ENCODE results near the gene MS4A2. TPM values are rescaled to one million over a fixed set of nuclear protein-coding genes. Genes with fewer than 3 reads are reported as not detected.
"Not testable (repeated sequence)": the region's sequence is repeated elsewhere in the genome, so short reads cannot be mapped to it uniquely, and the experiment has no call there.

MS4A2 gene
- not detected in 2 replicates for total RNA-seq (2014; rRNA removed; shearing (Covaris generic))

DNA sequence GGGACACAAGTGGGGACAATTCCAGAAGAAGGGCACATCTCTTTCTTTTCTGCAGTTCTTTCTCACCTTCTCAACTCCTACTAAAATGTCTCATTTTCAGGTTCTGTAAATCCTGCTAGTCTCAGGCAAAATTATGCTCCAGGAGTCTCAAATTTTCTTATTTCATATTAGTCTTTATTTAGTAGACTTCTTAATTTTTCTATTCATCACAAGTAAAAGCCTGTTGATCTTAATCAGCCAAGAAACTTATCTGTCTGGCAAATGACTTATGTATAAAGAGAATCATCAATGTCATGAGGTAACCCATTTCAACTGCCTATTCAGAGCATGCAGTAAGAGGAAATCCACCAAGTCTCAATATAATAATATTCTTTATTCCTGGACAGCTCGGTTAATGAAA lies at the start of gene MS4A2:
Gene MS4A2, plus strand, starts transcription at position 301 of the 400 bp plus-strand sequence. CDS start 102 bp downstream, outside the sequence.
- DNase-seq (ENCODE audit: low spot score) = no peak

DNA sequence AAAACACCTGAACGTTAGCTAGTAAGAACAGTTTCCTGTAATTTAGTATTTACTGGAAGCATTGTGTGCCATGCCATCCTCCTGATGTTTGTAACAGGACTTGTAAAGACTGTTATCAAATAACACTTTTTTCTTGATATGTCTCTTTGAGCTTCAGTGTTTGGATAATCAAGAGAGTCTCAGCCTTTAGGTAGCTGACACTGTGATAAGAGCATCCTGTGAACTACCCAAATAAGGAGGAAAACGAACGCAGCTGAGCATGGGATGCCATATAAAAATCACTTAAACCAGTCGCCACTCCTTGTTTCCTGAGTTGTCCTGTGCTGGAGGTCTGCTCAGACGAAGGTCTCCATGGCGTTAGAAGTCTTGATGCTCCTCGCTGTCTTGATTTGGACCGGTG lies 48.4 kb upstream of the MS4A2 start, which contains the start of gene OOSP2:
Gene OOSP2, plus strand, starts transcription at position 301 of the 400 bp plus-strand sequence. Its CDS starts 51 bp downstream, at position 352.
- no peak for DNase-seq (ENCODE audit: low spot score)

DNA sequence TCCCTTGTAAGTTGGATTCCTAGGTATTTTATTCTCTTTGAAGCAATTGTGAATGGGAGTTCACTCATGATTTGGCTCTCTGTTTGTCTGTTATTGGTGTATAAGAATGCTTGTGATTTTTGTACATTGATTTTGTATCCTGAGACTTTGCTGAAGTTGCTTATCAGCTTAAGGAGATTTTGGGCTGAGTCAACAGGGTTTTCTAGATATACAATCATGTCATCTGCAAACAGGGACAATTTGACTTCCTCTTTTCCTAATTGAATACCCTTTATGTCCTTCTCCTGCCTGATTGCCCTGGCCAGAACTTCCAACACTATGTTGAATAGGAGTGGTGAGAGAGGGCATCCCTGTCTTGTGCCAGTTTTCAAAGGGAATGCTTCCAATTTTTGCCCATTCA lies 38.0 kb upstream of the MS4A2 start:
- DNase-seq (ENCODE audit: low spot score) = not testable (repeated sequence)

DNA sequence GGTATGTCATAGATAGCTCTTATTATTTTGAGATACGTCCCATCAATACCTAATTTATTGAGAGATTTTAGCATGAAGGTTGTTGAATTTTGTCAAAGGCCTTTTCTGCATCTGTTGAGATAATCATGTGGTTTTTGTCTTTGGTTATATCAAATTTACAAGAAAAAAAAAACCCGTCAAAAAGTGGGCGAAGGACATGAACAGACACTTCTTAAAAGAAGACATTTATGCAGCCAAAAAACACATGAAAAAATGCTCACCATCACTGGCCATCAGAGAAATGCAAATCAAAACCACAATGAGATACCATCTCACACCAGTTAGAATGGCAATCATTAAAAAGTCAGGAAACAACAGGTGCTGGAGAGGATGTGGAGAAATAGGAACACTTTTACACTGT lies 37.6 kb upstream of the MS4A2 start:
- not testable (repeated sequence) for DNase-seq (ENCODE audit: low spot score)

DNA sequence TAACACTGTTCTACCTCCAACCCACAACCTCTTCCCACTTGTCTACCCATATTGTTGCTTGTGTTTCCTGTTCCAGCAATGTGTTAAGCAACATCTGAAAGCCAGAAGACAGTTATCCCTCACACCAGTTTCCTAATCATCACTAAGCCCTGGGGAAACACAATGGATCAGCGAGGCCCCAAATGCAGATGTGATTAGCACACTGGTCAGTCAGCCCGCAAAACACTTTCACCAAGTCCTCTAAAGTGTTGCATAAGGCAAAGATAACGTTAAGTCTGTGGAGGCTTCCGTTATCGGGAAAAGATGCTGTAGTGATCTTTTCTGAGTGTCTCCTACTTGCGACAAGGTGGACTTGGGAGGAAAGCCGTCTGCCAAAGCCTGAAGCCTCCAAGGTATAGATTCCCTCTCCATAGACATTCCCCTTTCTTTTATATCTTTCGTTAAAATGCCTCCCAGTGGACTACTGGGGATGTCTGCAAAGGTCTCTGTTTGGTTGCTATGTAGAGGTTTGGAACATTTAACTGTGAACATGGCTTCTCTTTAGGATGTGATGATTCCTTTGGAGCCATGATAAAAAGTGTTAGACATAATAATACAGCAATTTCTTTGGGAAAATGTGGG lies 32.0 kb upstream of the MS4A2 start, which contains the start of gene MS4A3:
Gene MS4A3, plus strand, starts transcription at position 317 of the 621 bp plus-strand sequence. CDS start 4,496 bp downstream, outside the sequence.
- no peak for DNase-seq (ENCODE audit: low spot score)

DNA sequence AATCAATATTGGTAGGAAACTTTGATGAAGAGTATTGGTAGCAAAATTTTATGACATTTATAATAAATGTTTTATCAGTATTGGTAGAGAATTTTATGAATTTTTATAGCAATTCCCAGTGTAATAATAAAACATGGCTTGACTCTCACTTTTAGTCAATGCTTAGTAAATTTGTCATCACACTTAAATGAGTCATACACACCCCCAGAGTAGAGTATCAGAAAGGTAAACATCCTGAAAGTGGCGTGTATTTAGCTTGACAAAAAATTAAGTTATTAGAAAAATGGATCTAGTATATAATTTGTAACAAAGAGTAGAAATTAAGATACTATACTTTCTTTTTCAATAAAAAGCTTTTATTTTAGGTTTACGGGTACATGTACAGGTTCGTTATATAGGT lies 29.4 kb upstream of the MS4A2 start:
- no peak for DNase-seq (ENCODE audit: low spot score)

DNA sequence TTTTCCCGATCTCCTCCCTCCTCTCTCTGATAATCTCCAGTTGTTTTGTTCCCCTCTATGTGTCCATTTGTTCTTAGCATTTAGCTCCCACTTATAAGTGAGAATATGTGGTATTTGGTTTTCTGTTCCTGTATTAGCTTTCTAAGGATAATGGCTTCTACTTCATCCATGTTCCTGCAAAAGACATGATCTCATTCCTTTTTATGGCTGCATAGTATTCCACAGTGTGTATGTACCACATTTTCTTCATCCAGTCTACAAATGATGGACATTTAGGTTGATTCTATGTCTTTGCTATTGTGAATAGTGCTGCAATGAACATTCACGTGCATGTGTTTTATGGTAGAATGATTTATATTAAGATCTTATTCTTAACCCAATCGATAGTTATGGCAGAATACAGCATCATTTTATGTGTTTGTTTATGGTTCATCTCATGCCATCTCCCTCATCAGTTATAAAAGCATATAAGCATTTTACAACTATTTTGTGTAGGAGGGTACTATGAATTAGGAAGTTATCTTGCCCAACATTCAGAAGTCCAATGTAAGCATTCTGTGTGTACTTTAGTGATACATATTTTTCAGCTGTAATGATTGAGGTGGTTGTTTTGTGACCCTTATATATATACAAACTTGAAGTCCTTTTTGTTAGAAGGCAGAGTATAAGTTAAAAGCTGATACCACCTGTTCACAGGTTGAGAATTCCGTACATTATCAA lies 28.8 kb upstream of the MS4A2 start:
- no peak for DNase-seq (ENCODE audit: low spot score)

DNA sequence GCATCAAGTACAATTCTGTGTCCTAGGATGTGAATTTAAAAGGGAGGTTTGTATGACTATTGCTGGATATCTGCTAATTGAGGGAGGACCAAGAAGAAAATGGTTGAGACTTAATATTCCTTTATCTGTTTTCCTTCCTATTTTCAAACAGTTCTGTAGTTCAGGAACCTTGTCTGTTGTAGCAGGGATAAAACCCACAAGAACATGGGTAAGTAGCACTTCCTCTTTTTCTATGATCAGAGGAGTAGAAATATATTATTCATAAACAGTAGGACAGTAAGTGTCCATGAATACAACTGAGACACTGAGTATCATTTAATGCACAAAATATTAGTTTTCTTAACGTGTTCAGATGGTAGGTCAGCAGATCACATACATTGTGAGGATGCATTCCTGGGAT lies 24.4 kb upstream of the MS4A2 start:
- DNase-seq (ENCODE audit: low spot score) = no peak

DNA sequence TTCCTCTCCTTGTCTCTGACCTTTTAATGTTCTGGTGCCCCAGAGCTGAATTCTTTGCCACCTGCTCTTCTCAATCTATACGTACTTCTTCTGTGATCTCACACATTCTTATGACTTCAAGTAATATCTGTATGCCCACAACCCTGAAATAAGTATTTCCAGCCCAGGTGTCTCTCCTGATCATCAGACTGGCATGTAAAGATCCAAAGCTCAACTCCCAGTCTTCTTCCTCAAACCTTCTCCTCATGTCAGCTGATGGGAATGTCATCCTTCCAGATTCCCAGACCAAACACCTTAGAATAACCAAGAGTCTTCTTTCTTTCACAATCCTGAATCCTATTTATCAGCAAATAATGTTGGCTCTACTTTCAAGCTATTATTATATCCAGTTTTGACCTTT lies 22.7 kb upstream of the MS4A2 start:
- no peak for DNase-seq (ENCODE audit: low spot score)

DNA sequence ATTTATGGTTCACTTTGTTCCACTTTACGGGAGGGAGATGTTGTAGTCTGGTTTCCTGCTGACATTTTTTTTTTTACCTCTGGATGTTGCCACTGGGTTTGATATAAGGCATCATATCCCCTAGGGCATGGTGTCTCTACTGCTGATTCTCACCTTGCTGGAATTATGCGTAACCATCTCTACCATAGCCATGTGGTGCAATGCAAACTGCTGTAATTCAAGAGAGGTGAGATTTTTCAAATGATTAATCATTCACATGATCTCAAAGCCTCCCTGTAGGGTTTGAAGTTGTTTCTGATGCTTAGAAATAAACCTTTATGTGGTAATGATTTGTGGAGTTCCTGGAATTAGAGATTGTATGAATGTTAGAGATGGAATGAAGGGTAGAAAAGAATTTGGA lies 19.0 kb upstream of the MS4A2 start:
- no peak for DNase-seq (ENCODE audit: low spot score)

DNA sequence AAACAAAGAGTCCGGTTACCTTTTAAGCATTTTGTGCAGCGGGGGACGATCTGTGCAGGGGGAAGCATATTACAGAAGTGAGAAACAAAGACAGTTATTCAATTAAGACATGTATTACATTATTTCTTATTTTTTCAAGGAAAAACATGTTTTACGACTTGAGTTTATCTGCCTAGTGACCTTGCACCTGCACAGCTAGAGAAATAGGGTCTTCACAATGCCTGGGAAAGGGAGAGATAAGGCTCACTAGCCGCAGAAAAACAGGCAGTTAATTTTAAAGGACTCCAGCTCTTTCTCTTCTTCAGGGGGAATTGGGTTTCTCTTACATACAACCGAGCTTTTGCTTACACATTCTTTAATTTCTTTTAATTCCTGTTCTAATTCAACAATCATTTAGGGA lies 16.8 kb upstream of the MS4A2 start:
- not testable (repeated sequence) for DNase-seq (ENCODE audit: low spot score)

DNA sequence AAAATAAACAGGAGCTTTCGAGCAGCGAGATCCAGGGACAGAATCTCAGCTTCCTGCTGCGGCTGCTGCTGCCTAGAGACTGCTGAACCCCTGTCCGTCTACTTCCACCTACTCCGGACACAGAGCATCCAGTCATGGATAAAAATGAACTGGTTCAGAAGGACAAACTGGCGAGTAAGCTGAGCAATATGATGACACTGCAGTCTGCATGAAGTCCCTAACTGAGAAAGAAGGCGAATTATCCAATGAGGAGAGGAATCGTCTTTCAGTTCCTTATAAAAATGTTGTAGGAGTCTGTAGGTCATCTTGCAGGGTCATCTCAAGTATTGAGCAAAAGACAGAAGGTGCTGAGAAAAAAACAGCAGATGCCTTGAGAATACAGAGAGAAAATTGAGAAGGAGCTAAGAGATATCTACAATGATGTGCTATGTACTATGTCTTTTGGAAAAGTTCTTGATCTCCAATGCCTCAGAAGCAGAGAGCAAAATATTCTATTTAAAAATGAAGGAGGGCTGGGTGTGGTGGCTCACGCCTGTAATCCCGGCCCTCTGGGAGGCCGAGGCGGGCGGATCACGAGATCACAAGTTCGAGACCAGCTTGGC lies 11.1 kb upstream of the MS4A2 start:
- DNase-seq (ENCODE audit: low spot score) = no peak

DNA sequence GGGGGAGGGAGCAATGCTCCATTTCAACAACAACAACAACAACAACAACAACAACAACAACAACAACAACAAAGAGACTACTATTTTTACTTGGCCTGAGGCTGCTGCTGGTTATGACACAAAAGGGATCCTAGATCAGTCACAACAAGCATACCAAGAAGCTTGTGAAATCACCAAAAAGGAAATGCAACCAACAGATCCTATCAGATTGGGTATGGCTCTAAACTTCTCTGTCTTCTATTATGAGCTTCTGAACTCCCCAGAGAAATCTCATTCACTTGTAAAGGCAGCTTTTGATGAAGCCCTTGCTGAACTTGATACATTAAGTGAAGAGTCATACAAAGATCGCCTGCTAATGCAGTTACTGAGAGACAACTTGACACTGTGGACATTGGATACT lies 10.5 kb upstream of the MS4A2 start:
- no peak for DNase-seq (ENCODE audit: low spot score)

DNA sequence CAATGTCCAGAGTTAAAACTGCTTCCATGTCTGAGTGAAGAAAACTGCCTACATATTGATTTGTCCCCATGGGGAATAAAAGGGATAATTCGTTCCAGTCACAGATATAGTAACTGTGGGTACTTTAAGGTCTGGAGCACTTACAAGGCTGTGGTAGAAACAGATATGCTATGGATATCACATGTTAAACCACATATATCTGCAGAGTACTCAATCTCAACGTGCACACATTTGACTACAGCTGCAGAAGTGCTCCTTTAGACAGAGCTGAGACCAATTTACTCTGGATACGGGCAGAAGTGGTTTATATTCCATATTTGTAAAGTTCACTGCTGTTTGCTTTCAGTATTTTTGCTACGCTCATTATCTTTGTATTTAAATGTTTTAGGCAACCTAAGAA lies 9.7 kb upstream of the MS4A2 start:
- DNase-seq (ENCODE audit: low spot score) = no peak

DNA sequence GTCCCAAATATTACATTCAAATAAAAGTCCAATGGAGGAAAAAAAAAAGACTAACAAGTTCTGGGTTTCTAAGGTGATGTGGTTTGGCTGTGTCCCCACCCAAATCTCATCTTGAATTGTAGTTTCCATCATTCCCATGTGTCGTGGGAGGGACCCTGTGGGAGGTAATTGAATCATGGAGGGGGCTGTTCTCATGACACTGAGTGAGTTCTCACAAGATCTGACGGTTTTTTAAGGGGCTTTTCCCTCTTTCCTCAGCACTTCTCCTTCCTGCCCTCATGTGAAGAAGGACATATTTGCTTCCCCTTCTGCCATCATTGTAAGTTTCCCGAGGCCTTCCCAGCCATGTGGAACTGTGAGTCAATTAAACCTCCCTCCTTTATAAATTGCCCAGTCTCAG lies 7.9 kb upstream of the MS4A2 start:
- no peak for DNase-seq (ENCODE audit: low spot score)

DNA sequence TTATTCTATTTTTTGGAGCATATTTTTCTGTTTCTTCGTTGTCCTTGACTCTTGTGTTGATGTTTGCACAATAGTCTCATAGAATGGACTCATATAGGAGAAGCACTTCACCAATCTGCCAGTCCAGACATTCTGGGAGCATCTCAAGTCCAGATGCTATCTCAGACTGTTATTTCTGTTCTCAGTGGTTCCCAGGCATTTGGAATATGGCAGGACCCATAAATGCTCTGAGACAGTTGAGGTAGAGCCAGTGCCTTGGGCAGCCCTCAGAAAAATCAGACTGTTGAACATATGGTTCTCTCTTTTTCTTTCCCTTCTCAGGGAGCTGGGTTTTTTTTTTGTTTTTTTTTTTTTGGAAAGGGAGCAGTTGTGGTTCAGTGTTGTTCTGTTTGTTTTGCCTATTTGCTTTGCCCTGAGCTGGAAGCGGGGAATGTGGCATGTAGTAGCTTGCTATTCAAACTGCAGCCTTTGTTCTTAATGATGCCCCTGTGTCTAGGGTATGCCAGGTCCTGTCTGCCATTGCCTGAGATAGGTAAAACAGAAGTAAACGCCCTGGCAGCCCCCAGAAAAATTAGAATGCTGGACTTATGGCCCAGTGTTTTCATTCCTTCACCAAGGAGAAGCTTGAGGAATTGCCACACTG lies 3.7 kb upstream of the MS4A2 start:
- no peak for DNase-seq (ENCODE audit: low spot score)

DNA sequence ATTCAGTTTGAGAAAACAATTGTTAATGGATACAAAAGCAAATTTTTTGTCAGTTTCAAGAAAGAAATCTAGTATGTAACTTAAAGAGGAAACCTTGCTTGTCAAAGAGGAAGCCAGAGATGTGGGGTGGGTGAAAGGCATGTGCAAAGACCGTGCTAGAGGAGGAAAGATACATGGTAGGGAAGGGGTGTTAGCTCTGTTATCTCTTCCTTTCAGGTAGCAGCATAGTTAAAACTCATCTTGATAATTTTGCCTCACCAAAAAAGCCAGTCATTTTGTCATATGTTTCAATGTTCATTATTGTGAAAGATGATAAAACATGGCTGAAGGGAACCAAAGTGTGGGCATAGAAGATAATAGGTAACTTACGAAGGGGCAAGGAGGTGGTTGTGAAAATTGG lies 2.6 kb upstream of the MS4A2 start:
- no peak for DNase-seq (ENCODE audit: low spot score)

DNA sequence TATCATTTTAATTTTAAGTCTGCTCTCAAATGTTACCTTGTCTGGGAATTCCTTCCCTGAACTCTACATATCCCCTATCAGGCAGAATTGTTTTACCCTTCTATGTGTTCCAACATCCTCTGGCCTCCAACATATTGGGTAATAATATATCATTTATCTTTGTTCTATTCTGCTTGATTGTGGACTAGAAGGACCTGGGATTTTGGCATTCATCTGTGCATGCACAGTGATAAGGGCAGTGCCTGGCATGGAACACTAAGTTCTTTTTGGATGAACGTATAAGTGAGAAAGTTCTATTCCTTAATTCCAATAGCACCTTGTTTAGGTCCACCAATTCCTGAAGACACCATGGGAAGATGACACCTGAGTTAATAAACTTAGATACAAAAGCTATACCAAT lies 1.2 kb upstream of the MS4A2 start:
- no peak for DNase-seq (ENCODE audit: low spot score)

DNA sequence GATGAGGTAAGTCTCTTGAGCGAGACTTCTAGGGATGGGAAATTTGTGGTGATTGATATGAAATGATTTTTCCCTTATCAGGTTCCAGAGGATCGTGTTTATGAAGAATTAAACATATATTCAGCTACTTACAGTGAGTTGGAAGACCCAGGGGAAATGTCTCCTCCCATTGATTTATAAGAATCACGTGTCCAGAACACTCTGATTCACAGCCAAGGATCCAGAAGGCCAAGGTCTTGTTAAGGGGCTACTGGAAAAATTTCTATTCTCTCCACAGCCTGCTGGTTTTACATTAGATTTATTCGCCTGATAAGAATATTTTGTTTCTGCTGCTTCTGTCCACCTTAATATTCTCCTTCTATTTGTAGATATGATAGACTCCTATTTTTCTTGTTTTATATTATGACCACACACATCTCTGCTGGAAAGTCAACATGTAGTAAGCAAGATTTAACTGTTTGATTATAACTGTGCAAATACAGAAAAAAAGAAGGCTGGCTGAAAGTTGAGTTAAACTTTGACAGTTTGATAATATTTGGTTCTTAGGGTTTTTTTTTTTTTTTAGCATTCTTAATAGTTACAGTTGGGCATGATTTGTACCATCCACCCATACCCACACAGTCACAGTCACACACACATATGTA lies 7.1 kb downstream of the MS4A2 start:
- no peak for DNase-seq (ENCODE audit: low spot score)

DNA sequence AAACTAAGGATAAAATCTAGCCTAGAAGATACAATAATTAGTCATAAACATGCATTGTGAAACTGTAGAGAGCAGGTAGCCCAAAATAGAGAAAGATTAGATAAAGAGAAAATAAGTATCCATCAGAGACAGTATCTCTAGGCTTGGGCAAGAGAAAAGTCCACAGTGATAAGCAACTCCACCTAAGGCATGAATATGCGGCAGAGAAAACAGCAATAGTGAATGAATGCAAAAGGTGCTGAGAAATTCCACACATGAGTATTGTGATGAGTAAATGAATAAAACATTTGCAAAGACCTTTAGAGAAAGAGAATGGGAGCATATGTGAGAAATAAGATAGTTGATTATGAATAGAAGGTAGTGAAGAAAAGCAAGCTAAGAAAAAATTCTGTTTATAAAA lies 8.7 kb downstream of the MS4A2 start:
- DNase-seq (ENCODE audit: low spot score) = no peak

DNA sequence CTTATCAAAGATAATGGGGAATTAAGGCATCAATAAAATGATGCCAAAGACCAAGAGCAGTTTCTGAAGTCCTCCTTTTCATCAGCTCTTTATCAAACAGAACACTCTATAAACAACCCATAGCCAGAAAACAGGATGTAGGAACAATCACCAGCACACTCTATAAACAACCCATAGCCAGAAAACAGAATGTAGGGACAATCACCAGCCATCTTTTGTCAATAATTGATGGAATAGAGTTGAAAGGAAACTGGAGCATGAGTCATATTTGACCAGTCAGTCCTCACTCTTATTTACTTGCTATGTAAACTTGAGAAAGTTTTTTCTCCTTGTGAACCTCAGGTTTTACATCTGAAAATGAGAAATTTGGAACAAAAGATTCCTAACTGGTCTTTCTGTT lies 10.0 kb downstream of the MS4A2 start:
- no peak for DNase-seq (ENCODE audit: low spot score)

DNA sequence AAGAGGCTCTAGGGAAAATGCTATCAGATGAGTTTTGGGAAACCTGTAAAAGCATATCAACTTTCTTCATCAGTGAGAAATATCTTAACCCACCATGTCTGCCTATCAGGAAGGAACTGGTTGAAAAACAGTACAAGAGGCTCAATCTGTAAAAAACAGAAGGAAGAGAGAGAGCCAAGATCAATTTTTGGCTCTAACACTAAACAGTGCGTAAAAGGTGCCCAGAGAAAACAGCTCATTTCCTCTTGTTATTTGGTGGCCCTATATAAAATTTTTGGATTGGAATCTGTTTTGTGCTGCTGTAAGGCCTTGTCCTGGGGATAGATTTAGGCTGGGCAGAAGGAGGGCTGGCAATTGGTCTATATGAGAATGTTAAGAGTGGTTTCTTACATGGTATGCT lies 12.1 kb downstream of the MS4A2 start:
- no peak for DNase-seq (ENCODE audit: low spot score)
